ENCODE results near the gene GPANK1. TPM values are rescaled to one million over a fixed set of nuclear protein-coding genes. Genes with fewer than 3 reads are reported as not detected.

Gene GPANK1
- total and polyA plus RNA-seq, 9 of the 15 experiments (the other 6 are each of a cell fraction or from before 2014, with no cell fraction given), result 32.2 to 111 (median 46.3) TPM

GRCh38 chr6:31663126-31663960 is 1.5 kb downstream of the GPANK1 start (continued):
- TF ChIP-seq, protein P1, sequence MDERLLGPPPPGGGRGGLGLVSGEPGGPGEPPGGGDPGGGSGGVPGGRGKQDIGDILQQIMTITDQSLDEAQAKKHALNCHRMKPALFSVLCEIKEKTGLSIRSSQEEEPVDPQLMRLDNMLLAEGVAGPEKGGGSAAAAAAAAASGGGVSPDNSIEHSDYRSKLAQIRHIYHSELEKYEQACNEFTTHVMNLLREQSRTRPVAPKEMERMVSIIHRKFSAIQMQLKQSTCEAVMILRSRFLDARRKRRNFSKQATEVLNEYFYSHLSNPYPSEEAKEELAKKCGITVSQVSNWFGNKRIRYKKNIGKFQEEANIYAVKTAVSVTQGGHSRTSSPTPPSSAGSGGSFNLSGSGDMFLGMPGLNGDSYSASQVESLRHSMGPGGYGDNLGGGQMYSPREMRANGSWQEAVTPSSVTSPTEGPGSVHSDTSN (CRISPR knock-in tag; IDR thresholded peaks at IDR 0.05; ENCODE audit: low read depth), result no peak
- TF ChIP-seq, protein P1 (tag; conservative IDR thresholded peaks at IDR 0.05; ENCODE audit: low read depth), result no peak
- no peak for TF ChIP-seq C11orf30 (IDR thresholded peaks at IDR 0.05; ENCODE audit: low read depth)
- no peak for TF ChIP-seq SMARCB1 (IDR thresholded peaks at IDR 0.05; ENCODE audit: insufficient read length, low read depth)
- TF ChIP-seq TFAM (CRISPR knock-in tag; conservative IDR thresholded peaks at IDR 0.05), result no peak
- TF ChIP-seq RFX7 (CRISPR knock-in tag; IDR thresholded peaks at IDR 0.05), result no peak
- TF ChIP-seq ZNF24 (IDR thresholded peaks at IDR 0.05), result no peak
- no peak for TF ChIP-seq SAFB (IDR thresholded peaks at IDR 0.05; ENCODE audit: borderline replicate concordance, low read depth, low read length)
- TF ChIP-seq, protein P2, sequence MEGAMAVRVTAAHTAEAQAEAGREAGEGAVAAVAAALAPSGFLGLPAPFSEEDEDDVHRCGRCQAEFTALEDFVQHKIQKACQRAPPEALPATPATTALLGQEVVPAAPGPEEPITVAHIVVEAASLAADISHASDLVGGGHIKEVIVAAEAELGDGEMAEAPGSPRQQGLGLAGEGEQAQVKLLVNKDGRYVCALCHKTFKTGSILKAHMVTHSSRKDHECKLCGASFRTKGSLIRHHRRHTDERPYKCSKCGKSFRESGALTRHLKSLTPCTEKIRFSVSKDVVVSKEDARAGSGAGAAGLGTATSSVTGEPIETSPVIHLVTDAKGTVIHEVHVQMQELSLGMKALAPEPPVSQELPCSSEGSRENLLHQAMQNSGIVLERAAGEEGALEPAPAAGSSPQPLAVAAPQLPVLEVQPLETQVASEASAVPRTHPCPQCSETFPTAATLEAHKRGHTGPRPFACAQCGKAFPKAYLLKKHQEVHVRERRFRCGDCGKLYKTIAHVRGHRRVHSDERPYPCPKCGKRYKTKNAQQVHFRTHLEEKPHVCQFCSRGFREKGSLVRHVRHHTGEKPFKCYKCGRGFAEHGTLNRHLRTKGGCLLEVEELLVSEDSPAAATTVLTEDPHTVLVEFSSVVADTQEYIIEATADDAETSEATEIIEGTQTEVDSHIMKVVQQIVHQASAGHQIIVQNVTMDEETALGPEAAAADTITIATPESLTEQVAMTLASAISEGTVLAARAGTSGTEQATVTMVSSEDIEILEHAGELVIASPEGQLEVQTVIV (CRISPR knock-in tag; IDR thresholded peaks at IDR 0.05; ENCODE audit: borderline replicate concordance), result no peak
- no peak for TF ChIP-seq TRIM25 (IDR thresholded peaks at IDR 0.05; ENCODE audit: borderline replicate concordance)
- no peak for TF ChIP-seq TCF3 (CRISPR knock-in tag; IDR thresholded peaks at IDR 0.05)
- TF ChIP-seq DLX4 (CRISPR knock-in tag; IDR thresholded peaks at IDR 0.05), result no peak
- no peak for TF ChIP-seq TCF7 (IDR thresholded peaks at IDR 0.05; ENCODE audit: borderline replicate concordance)
- TF ChIP-seq SNRNP70 (optimal IDR thresholded peaks at IDR 0.05; ENCODE audit: low read depth, low read length), result no peak
